SHP77 (cell line): ENCODE data around the gene HOMER3.
A peak's percentile ranks its signal among the peaks of the same experiment; 100 is the strongest.
"Not testable (repeated sequence)": the region's sequence is repeated elsewhere in the genome, so short reads cannot be mapped to it uniquely, and the experiment has no call there.

ENCODE experiments used
- DNase-seq, 2 experiments: peaks; one replicate each; lab custom pipeline; 2025; lab: John Stamatoyannopoulos, UW

HOMER3 gene

DNA sequence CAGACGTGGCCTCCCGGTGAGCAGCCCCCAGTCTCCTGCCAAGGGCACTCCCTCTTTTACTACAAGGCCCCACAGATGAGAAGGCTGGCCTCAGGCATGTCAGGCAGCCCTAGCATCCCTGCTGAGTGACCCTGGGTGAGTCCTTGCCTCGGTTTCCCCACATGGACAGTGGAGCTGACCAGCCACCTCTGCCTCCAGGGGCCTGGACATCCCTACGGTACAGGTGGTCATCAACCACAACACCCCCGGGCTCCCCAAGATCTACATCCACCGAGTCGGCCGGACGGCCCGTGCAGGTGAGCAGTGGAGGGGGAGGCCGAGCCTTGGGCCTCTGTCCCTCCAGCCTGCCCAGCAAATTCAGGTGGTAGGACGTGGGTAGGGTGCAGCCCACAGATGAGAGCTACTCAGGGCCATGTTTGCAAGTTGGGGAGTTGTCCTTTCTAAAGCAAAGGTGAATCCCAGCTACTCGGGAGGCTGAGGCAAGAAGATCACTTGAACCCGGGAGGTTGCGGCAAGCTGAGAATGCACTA, 16.3 kb downstream of the HOMER3 start:
- no peak for DNase-seq

DNA sequence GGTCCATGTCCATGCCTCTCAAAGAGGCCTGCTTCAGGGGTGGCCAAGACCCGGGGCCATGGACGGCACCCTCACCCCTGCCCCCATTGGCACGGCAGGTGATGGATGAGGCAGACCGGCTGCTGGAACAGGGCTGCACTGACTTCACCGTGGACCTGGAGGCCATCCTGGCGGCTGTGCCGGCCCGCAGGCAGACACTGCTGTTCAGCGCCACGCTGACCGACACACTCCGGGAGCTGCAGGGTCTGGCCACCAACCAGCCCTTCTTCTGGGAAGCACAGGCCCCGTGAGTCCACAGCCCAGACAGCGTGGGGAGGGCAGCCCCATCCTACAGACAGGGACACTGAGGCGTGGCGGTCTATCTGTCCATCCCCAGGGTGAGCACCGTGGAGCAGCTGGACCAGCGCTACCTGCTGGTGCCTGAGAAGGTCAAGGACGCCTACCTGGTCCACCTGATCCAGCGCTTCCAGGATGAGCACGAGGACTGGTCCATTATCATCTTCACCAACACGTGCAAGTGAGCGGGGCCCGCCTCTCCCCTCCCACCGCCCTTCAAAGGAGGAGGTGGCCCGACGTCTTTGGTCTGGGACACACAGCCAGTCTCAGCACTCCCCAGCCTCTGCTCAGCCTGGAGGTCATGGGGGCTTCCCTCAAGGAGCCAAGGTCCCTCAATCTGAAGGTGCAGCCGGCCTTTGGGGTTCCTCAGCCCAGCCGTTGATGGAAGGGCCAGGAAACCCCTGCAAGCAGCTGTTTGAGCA, 18.6 kb downstream of the HOMER3 start:
- DNase-seq, result no peak

DNA sequence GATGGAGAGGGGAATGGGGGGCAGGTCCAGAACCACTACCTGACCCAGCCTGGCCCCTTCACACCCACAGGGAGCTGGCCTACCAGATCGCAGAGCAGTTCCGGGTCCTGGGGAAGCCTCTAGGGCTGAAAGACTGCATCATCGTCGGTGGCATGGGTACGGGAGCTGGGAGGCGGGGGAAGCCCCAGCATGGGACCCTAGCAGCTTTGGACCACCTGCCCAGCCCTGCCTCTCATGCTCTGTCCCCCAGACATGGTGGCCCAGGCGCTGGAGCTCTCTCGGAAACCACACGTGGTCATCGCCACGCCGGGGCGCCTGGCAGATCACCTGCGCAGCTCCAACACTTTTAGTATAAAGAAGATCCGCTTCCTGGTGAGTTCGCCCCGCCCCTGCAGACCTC, 19.4 kb downstream of the HOMER3 start:
- no peak for DNase-seq

DNA sequence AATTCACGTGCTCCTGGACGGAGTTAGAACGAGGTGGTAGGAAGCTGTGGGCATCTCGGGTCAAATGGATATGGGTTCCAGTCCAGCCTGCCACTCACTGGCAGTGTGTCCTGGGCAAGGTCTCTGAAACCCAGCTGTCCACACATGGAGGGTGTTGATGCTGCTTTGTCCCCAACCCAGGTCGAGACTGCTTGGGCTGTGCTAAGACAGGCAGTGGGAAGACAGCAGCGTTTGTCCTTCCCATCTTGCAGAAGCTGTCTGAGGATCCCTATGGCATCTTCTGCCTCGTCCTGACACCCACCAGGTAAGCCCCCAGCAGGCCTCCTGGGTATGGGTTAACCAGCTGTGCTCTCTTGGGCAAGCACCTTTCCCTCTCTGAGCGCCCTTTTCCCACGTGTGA, 20.6 kb downstream of the HOMER3 start:
- DNase-seq, result no peak

DNA sequence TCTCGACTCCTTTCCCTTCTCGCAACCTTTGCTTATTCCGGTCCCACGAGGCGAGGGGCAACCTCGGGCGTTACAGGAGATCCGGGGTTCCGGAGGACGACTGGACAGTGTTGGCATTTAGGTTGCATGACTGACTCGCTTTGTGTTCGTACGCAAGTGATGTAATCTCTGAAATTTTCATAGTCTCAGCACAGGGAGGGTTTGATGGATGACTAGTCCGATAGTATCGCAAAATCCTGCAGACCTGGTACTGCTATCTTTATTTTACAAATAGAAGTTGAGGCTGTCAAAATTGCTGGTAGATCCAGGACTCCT, 21.2 kb downstream of the HOMER3 start:
- DNase-seq, result no peak

DNA sequence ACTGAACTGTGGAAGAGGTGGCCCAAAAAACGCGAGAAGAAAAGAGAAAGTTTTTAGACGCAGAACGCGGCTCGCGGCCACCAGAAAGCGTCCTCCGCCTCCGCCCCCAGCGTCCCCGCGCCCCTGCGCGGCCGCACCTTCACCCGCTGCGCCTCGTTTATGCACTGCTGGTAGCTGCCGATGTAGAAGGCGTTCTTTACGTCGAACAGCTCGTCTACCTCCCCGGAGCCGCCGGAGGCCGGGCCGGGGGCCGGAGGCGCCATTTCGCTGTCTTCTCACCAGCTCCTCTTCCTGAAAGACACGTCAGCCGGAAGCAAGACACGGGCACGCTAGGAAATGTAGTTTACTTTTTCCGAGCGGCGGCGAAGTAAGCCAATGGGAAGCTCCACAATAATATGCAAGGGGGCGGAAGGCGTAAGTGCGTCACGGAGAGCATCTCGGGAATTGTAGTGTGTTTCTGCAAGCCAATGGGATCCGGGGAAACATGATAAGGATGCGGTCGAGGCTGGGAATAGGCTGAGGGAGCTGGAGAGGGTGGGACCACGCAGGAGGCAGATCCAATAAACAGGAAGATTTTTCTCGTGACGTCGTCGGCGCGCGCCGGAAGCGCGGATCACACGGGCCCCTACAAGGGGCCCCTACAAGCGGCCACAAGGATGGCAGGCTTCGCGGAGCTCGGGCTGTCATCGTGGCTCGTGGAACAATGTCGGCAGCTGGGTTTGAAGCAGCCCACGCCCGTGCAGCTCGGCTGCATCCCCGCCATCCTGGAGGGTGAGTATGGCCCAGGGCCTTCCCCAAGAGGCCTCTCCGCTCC, 21.7 kb downstream of the HOMER3 start, which contains the start of the genes COPE and DDX49:
Gene COPE, minus strand, starts transcription at position 302 of the 814 bp plus-strand sequence. Its CDS starts 39 bp downstream, at position 263.
Gene DDX49, plus strand, starts transcription at position 630 of the 814 bp plus-strand sequence. Its CDS starts 27 bp downstream, at position 657.
- DNase-seq, result peak; percentile 99

DNA sequence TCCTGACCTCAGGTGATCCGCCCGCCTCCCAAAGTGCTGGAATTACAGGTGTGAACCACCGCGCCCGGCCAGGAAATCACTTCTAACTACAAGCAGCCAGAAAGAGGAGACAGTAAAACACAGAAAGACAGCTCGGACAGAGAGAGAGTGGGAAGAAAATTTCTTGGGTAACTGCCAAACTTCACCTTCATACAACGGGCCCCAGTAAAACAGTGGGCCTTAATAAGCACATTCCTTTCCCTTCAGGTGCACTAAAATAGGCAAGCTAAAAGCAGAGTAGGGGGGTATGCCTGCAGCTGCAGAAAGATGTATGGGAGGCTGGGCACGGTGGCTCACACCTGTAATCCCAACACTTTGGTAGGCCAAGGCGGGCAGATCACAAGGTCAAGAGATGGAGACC, 23.4 kb downstream of the HOMER3 start:
- not testable (repeated sequence) for DNase-seq

DNA sequence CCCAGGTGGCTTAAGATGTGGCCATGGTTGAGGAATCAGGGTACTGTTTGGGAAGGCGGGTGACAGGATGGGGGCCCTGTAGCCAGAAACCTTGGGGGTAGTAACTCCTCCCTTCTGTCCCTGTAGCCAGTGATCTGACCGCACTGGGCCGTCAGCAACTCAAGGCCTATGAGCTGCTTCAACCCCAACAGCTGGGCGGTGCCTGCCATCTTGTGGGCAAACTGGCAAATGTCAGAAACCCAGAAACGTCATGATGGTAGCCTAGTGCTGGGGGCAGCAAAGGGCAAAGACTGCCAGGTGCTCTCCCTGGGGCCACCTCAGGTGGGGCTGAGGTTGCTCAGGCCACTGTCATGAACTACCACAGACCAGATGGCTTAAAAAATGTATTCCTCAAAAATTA, 25.4 kb downstream of the HOMER3 start:
- peak in 1 of 2 experiments; percentile 26 for DNase-seq

DNA sequence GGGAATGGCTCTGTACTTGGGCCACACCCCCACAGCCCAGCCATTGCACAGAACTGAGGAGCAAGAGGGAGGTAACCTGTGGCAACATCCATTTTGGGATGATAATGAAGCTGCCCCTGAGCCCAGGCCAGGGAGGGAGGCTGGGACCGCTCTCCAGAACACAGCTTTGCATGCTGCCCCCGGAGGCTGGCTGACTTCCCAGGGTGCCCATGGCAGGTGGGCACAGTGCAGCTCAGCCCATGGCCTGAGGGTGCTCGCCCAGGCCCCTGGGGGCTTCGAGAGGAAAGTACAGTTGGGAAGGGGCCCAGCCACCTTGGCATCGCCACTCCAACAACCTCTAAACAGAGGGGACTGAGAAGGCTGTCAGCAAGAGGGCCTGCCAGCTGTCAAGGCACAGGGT, 27.6 kb downstream of the HOMER3 start:
- DNase-seq, result no peak

DNA sequence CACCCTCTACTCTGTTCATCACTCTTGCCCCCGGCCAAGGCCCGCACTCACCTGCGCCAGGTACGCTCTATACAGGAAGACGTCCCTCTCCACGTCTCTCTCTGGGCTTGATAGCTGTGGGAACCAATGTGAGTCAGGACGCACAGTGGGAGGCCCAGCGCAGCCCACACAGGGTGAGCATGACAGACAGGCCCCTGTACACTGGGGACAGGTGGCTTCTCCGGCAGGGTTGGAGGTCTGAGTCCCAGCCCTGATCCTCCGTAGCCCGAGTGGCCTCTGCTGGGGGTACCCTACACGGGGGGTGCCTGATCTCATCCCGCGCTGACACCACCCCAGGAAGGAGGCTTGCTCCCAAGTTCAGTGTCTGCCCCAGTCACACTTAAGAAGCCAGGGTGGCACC, 28.1 kb downstream of the HOMER3 start:
- no peak for DNase-seq

DNA sequence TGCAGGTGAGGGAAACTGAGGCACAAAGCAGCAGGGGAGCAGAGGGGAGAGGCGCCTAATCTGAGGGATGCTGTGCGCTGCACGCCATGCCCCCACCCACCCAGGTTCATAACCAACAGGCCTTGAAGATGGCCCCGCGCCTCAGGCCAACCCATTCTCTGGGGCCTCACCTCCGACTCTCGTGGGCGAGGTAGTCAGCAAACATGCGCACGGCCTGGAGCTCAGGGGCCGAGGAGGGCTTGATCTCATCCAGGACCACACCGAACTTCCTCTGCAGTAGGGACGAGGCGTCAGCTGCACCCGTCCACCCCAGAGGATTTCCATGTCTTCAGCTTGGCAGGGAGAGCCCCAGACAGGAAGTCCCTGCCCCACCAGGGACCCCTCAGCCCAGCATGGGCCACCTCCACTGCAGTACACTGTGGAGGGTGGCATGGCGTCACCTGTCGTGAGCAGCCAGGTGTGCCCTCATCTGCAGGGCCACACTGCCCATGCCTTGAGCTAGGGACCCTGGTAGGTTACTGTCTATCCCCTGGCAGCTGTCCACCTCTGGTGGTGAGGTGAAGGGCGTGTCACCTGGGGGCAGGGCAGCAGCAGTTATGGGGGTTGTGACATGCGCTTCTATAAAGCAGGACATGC, 30.1 kb downstream of the HOMER3 start:
- no peak for DNase-seq

DNA sequence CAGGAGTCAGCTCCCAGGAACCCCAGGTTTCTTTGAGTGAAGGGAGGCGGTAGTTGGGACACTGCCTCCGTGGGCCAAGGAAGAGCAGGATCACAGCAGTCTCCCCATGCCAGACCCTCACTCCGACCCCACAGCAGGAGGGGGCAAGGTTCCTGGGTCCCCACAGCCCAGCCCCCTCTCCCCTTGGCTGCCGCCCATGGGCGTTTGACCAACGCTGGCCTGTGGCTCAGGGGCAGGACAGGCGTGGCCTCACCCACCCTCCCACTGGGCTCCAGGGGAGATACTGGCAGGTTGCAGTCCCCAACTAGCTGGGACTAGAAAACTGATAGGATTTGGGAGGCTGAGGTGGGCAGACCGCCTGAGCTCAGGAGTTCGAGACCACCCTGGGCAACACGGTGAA, 31.0 kb downstream of the HOMER3 start:
- DNase-seq, result no peak

DNA sequence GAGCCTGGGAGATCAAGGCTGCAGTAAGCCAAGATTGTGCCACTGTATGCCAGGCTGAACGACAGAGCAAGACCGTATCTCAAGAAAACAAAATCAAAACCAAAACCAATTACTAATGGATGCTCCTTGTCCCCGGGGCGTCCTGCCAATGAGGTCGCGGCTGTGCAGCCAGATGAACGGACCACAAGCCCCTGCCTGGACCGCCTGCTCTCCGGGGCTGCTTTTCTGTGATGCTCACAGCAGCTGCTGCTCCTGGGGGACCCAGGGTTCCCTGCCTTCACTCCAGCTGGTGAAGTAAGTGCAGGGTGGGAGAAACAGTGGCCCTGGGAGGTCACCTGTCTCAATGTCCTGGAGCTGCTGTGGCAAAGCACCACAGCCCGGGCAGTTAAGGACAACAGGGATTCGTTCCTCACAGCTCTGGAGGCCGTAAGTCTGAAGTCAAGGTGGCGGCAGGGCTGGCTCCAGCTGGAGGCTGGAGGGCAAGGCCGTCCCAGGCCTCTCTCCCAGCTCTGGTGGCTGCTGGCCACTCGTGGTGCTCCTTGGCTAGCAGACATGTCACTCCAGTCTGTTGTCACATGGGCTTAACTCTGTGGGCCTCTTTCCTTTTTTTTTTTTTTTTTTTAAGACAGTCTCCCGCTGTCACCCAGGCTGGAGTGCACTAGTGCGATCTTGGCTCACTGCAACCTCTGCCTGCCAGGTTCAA, 31.9 kb downstream of the HOMER3 start:
- DNase-seq, result no peak

DNA sequence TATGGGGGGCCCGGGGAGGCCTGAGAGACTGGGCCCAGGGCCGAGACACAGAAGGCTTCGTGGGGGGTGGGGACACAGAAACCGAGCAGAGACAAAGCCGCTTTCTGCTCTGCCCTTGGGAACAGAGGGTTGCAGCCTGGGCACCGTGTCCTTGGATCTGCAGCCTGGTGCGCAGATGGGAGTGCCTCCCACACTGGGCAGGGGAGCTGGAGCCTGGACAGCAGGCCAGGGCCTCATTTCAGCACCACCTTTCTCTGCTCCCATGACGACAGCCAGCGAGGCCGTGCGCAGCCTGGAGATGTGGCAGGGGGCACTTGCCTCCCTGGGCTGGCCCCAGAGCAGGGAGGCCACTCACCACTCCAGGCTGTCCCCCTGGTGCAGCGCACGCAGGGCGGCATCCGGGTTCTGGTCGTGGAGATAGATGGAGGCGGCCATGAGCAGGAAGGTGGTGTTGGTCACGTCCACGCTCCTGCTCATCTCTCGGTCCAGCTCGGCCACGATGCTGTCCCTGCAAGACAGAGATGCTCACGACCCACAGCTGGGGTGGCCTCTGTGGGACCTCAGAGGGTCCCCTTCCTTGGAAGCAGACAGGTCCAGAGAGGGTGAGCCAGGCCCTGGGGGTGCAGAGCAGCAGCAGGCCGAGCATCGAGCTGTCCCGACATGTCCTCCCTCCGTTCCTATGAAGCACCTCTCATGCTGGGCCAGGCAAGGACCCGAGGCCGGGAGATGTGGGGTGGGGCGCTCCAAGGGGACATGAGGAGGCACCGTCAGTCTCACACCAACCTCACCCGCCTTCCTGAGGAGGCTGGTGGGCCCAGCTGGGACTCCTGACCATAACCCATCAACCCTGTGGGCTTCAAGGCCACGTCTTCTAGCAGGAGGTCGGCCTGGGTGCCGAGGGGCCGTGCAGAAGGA, 34.2 kb downstream of the HOMER3 start:
- DNase-seq, result no peak

DNA sequence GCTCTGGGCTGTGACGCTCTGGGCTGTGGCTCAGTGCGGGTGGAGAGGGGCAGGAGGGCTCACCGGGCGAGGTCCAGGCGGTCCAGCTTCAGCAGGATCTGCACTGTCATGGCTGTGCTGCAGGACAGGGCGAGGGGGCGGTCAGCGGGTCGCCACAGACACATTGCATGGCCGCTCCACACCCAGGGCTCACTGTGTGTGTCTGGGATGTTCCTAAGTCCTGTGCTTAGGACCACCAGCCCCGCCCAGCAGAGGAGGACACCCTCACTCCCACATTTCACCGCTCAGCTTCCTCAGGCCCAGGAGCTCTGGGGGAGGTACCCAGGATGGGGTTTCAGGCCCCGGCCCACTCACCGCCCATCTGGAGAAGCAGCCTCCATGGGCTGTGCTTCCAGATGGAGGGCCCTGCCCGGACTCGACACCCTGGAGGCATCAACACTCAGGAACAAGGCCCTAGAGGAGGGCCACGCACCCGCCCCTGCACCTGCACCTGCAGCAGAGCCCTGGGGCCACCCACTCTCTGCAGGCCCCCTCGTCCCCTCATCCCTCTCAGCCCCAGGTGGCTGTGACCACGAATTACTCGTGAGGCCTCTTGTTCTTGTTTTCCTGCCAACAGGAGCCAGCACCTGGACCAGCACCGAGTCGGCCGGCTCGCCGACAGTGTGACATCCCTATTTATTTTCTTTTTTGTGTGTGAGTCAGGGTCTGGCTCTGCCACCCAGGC, 35.3 kb downstream of the HOMER3 start:
- DNase-seq, result no peak

DNA sequence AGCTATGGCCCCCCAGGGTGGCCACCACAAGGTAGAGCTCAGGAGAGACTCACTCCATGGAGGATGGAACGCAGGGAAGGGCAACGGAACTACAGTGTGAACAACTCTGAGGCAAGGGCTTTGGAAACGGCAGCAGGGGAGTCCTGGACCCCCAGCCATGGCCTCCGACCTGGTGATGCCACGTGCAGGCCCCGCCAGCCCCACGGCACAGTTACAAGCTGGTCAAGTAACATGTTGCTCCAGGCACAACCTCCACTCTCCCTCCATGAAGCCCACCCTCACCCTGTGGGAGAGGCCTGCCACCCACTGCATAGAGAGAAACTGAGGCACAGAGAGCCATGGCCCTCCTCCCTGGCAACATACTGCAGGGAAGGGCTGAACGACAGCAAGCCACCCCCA, 36.0 kb downstream of the HOMER3 start:
- DNase-seq, result no peak

DNA sequence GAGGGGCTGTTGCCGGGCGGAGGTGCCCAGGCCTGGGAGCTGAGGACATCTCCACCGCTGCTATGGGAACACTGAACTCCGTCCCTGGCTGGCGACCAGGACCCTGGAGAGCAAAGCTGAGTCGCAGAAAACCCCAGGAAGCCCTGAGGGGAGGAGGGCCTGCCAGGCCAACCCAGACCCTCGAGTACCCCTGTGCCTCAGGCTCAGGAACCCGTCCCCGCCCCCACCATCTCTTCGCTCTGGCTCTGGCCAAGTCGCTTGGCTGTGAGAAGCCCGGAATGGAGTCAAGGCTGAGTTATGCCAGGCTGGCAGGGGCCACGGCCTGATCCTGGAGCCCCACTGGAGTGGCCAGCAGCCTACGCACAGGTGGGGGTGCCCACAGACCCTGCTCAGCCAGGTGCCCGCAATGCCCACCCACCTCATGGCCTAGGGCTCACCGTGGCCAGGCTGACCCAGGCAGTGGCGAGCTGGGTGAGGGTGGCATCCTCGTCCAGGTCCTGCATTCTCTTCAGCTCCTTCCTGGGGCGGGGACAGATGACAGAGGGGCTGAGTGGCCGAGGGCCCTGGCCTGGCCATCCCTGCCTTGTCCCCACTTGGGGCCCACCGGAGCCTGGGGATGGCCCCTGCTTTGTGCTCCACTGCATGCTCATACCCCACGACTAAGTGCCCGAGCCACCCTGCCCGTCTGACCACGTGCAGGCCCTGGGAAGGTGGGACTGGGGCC, 36.5 kb downstream of the HOMER3 start:
- no peak for DNase-seq

DNA sequence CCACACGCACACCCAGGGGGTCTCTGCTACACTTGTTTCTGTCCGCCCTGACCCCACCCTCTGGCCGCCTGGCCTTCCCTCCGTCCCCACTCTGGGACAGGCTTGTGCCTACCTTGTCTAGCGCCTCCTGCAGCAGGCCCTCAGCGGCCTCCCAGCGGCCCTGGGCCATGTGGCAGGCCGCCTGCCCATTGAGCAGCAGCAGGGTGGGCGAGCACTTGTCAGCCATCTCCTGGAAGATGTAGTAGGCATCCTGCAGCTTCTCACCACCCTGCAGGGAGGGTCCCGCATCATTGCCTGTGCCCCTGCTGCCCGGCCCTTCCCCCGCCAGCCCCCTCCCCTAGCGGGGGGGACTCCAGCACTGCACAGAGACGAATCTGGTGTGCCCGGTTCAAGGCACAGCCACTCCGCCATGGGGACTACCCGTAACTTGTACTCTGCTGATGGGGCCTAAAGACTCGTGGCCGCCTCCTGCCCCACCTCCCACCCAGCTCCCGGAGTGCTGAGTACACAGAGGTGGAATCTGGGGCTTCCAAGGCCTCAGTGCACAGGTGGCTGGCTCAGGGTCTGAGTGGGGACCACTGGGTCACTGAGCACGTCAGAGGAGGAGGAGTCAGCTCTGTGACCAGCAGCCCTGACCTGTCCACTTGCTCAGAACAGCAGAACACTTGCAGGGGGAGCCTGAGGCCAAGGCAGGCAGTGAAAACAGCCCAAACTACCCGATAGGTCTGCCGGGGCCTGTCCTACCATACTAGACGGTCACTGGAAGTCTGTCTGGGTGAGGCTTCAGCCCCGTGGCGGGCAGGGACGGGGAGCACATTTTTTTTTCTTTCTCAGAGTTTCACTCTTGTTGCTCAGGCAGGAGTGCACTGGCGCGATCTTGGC, 37.6 kb downstream of the HOMER3 start:
- no peak for DNase-seq

DNA sequence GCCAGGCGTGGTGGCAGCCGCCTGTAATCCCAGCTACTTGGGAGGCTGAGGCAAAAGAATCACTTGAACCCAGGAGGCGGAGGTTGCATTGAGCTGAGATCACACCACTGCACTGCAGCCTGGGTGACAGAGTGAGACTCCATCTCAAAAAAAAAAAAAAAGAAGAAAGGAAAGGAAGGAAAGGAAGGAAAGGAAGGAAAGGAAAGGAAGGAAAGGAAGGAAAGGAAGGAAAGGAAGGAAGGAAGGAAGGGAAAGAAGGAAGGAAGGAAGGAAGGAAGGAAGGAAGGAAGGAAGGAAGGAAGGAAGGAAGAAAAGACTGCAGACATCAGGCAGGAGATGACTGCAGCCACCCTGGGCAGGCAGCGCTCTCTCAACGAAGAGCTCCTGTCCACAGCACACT, 38.5 kb downstream of the HOMER3 start:
- not testable (repeated sequence) for DNase-seq
